ENCODE measurements around the gene STRIT1. TPM values are rescaled to one million over a fixed set of nuclear protein-coding genes. Genes with fewer than 3 reads are reported as not detected.

The STRIT1 gene
- total and polyA plus RNA-seq, 9 of the 15 experiments (the other 6 are each of a cell fraction or from before 2014, with no cell fraction given): not detected

DNA sequence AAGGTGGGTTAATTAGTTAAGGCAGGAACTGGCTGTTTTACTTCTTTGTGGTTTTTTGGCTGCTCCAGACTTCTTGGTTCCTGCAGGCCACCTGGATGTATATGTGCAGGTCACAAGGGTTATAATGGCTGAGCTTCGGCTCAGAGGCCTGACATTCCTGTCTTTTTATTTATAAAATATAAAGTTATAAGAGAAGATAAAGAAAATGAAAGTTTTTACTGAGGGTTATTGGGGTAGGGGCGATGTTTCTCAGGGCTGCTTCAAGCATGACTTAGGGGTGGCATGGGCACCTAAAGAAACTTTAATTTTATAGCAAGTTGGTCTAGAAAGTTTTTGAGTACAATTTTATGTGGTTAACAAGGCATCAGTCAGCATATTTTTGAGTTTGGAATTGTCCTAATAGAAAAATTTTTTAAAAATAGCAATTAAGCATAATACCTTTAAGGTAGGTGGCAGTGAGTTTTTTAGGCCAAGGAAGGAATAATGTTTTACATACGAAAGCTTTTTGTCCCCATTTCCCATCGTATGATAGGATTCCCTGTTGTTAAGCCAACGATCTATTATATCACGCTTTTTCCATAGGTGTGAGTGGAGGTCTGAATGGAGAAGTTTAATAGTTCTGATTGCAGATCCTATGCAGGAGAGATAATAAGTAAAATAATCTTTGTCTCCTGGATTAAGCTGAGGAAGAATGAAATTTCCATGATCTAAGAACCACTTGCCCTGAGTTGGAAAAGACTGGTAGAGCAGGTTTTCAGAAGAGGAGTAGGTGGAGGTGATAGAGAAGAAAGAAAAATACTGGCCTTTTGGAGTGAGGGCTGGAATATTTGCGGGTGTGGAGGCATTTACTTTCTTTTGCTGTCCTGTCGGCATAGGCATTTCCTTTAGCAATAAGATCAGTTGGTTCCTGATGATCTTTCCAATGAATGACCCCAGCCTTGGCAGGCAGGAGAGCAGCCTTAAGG, 10.1 kb downstream of the STRIT1 start (continued):
- TF ChIP-seq, protein P1, sequence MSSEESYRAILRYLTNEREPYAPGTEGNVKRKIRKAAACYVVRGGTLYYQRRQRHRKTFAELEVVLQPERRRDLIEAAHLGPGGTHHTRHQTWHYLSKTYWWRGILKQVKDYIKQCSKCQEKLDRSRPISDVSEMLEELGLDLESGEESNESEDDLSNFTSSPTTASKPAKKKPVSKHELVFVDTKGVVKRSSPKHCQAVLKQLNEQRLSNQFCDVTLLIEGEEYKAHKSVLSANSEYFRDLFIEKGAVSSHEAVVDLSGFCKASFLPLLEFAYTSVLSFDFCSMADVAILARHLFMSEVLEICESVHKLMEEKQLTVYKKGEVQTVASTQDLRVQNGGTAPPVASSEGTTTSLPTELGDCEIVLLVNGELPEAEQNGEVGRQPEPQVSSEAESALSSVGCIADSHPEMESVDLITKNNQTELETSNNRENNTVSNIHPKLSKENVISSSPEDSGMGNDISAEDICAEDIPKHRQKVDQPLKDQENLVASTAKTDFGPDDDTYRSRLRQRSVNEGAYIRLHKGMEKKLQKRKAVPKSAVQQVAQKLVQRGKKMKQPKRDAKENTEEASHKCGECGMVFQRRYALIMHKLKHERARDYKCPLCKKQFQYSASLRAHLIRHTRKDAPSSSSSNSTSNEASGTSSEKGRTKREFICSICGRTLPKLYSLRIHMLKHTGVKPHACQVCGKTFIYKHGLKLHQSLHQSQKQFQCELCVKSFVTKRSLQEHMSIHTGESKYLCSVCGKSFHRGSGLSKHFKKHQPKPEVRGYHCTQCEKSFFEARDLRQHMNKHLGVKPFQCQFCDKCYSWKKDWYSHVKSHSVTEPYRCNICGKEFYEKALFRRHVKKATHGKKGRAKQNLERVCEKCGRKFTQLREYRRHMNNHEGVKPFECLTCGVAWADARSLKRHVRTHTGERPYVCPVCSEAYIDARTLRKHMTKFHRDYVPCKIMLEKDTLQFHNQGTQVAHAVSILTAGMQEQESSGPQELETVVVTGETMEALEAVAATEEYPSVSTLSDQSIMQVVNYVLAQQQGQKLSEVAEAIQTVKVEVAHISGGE (CRISPR knock-in tag; IDR thresholded peaks at IDR 0.05): peak in 1 of 3 experiments; percentile 44; a peak in 1 of 6 replicates
- TF ChIP-seq ADNP (tag; IDR thresholded peaks at IDR 0.05) (no peak), CREM (IDR thresholded peaks at IDR 0.05; ENCODE audit: low read depth) (no peak)
- TF ChIP-seq, protein P2, sequence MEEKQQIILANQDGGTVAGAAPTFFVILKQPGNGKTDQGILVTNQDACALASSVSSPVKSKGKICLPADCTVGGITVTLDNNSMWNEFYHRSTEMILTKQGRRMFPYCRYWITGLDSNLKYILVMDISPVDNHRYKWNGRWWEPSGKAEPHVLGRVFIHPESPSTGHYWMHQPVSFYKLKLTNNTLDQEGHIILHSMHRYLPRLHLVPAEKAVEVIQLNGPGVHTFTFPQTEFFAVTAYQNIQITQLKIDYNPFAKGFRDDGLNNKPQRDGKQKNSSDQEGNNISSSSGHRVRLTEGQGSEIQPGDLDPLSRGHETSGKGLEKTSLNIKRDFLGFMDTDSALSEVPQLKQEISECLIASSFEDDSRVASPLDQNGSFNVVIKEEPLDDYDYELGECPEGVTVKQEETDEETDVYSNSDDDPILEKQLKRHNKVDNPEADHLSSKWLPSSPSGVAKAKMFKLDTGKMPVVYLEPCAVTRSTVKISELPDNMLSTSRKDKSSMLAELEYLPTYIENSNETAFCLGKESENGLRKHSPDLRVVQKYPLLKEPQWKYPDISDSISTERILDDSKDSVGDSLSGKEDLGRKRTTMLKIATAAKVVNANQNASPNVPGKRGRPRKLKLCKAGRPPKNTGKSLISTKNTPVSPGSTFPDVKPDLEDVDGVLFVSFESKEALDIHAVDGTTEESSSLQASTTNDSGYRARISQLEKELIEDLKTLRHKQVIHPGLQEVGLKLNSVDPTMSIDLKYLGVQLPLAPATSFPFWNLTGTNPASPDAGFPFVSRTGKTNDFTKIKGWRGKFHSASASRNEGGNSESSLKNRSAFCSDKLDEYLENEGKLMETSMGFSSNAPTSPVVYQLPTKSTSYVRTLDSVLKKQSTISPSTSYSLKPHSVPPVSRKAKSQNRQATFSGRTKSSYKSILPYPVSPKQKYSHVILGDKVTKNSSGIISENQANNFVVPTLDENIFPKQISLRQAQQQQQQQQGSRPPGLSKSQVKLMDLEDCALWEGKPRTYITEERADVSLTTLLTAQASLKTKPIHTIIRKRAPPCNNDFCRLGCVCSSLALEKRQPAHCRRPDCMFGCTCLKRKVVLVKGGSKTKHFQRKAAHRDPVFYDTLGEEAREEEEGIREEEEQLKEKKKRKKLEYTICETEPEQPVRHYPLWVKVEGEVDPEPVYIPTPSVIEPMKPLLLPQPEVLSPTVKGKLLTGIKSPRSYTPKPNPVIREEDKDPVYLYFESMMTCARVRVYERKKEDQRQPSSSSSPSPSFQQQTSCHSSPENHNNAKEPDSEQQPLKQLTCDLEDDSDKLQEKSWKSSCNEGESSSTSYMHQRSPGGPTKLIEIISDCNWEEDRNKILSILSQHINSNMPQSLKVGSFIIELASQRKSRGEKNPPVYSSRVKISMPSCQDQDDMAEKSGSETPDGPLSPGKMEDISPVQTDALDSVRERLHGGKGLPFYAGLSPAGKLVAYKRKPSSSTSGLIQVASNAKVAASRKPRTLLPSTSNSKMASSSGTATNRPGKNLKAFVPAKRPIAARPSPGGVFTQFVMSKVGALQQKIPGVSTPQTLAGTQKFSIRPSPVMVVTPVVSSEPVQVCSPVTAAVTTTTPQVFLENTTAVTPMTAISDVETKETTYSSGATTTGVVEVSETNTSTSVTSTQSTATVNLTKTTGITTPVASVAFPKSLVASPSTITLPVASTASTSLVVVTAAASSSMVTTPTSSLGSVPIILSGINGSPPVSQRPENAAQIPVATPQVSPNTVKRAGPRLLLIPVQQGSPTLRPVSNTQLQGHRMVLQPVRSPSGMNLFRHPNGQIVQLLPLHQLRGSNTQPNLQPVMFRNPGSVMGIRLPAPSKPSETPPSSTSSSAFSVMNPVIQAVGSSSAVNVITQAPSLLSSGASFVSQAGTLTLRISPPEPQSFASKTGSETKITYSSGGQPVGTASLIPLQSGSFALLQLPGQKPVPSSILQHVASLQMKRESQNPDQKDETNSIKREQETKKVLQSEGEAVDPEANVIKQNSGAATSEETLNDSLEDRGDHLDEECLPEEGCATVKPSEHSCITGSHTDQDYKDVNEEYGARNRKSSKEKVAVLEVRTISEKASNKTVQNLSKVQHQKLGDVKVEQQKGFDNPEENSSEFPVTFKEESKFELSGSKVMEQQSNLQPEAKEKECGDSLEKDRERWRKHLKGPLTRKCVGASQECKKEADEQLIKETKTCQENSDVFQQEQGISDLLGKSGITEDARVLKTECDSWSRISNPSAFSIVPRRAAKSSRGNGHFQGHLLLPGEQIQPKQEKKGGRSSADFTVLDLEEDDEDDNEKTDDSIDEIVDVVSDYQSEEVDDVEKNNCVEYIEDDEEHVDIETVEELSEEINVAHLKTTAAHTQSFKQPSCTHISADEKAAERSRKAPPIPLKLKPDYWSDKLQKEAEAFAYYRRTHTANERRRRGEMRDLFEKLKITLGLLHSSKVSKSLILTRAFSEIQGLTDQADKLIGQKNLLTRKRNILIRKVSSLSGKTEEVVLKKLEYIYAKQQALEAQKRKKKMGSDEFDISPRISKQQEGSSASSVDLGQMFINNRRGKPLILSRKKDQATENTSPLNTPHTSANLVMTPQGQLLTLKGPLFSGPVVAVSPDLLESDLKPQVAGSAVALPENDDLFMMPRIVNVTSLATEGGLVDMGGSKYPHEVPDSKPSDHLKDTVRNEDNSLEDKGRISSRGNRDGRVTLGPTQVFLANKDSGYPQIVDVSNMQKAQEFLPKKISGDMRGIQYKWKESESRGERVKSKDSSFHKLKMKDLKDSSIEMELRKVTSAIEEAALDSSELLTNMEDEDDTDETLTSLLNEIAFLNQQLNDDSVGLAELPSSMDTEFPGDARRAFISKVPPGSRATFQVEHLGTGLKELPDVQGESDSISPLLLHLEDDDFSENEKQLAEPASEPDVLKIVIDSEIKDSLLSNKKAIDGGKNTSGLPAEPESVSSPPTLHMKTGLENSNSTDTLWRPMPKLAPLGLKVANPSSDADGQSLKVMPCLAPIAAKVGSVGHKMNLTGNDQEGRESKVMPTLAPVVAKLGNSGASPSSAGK (IDR thresholded peaks at IDR 0.05): 0 out of 2 replicates have a peak, but pooled peaks have one; percentile 4
- TF ChIP-seq, protein P3, sequence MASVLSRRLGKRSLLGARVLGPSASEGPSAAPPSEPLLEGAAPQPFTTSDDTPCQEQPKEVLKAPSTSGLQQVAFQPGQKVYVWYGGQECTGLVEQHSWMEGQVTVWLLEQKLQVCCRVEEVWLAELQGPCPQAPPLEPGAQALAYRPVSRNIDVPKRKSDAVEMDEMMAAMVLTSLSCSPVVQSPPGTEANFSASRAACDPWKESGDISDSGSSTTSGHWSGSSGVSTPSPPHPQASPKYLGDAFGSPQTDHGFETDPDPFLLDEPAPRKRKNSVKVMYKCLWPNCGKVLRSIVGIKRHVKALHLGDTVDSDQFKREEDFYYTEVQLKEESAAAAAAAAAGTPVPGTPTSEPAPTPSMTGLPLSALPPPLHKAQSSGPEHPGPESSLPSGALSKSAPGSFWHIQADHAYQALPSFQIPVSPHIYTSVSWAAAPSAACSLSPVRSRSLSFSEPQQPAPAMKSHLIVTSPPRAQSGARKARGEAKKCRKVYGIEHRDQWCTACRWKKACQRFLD (CRISPR knock-in tag; IDR thresholded peaks at IDR 0.05): peak; percentile 82
- TF ChIP-seq, protein P4, sequence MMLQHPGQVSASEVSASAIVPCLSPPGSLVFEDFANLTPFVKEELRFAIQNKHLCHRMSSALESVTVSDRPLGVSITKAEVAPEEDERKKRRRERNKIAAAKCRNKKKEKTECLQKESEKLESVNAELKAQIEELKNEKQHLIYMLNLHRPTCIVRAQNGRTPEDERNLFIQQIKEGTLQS (IDR thresholded peaks at IDR 0.05): no peak
- TF ChIP-seq, protein P4 (CRISPR knock-in tag; conservative IDR thresholded peaks at IDR 0.05): no peak
